ENCODE results near the gene HAT1. TPM values are rescaled to one million over a fixed set of nuclear protein-coding genes. Genes with fewer than 3 reads are reported as not detected.
"Not testable (repeated sequence)": the region's sequence is repeated elsewhere in the genome, so short reads cannot be mapped to it uniquely, and the experiment has no call there.

The HAT1 gene
- total RNA-seq, 1 donor: 39.0 TPM

GRCh38 chr2:171979103-171979502, 56.8 kb downstream of the HAT1 start:
- no peaks in the 10 kb centered on the region for H3K9me3 ChIP-seq (ENCODE audit: low read depth, low read length)
- no peak overlapping the region for H3K4me3 ChIP-seq (ENCODE audit: low read length)
- no peaks in the 10 kb centered on the region for H3K27me3 ChIP-seq (ENCODE audit: insufficient read depth, low read length)
- H3K4me1 ChIP-seq (ENCODE audit: insufficient read depth, low read length): no peaks in the 10 kb centered on the region

GRCh38 chr2:171983924-171984323, 61.7 kb downstream of the HAT1 start:
- not testable (repeated sequence) for H3K4me1 ChIP-seq (ENCODE audit: insufficient read depth, low read length); H3K4me3 ChIP-seq (ENCODE audit: low read length); H3K27me3 ChIP-seq (ENCODE audit: insufficient read depth, low read length); H3K9me3 ChIP-seq (ENCODE audit: low read depth, low read length)

- no peaks in the 10 kb centered on the region for H3K27me3 ChIP-seq (ENCODE audit: insufficient read depth, low read length)
- H3K4me1 ChIP-seq (ENCODE audit: insufficient read depth, low read length): no peaks in the 10 kb centered on the region
- H3K4me3 ChIP-seq (ENCODE audit: low read length): no peak overlapping the region
- H3K9me3 ChIP-seq (ENCODE audit: low read depth, low read length): no peaks in the 10 kb centered on the region
These were observed 62.8 kb downstream of the HAT1 start for GRCh38 chr2:171985076-171985475.

- no peak overlapping the region for H3K4me3 ChIP-seq (ENCODE audit: low read length)
- H3K27me3 ChIP-seq (ENCODE audit: insufficient read depth, low read length): no peaks in the 10 kb centered on the region
- H3K9me3 ChIP-seq (ENCODE audit: low read depth, low read length): no peaks in the 10 kb centered on the region
- H3K4me1 ChIP-seq (ENCODE audit: insufficient read depth, low read length): no peaks in the 10 kb centered on the region
These were observed 64.5 kb downstream of the HAT1 start for GRCh38 chr2:171986778-171987177.

- Histone ChIP-seq H3K4me1 (ENCODE audit: insufficient read depth, low read length) (no peaks in the 10 kb centered on the region), H3K9me3 (ENCODE audit: low read depth, low read length) (no peaks in the 10 kb centered on the region), H3K27me3 (ENCODE audit: insufficient read depth, low read length) (no peaks in the 10 kb centered on the region), H3K4me3 (ENCODE audit: low read length) (no peak overlapping the region)
These were observed 68.8 kb downstream of the HAT1 start for GRCh38 chr2:171991027-171991426.

- no peaks in the 10 kb centered on the region for H3K9me3 ChIP-seq (ENCODE audit: low read depth, low read length)
- peaks cover 14% of the 10 kb centered on the region for H3K4me1 ChIP-seq (ENCODE audit: insufficient read depth, low read length)
- H3K27me3 ChIP-seq (ENCODE audit: insufficient read depth, low read length): no peaks in the 10 kb centered on the region
- H3K4me3 ChIP-seq (ENCODE audit: low read length): no peak overlapping the region
These were observed 73.3 kb downstream of the HAT1 start for GRCh38 chr2:171995586-171995985.

GRCh38 chr2:171996021-171996420, 73.8 kb downstream of the HAT1 start:
- Histone ChIP-seq H3K4me1 (ENCODE audit: insufficient read depth, low read length) (peaks cover 14% of the 10 kb centered on the region), H3K27me3 (ENCODE audit: insufficient read depth, low read length) (no peaks in the 10 kb centered on the region), H3K9me3 (ENCODE audit: low read depth, low read length) (no peaks in the 10 kb centered on the region), H3K4me3 (ENCODE audit: low read length) (no peak overlapping the region)

- peaks cover 14% of the 10 kb centered on the region for H3K4me1 ChIP-seq (ENCODE audit: insufficient read depth, low read length)
These were observed 74.8 kb downstream of the HAT1 start for GRCh38 chr2:171997031-171997430.

GRCh38 chr2:171999161-171999560, 76.9 kb downstream of the HAT1 start:
- Histone ChIP-seq H3K4me3 (ENCODE audit: low read length) (peak overlapping the region; percentile 74), H3K9me3 (ENCODE audit: low read depth, low read length) (no peaks in the 10 kb centered on the region), H3K4me1 (ENCODE audit: insufficient read depth, low read length) (peaks cover 14% of the 10 kb centered on the region), H3K27me3 (ENCODE audit: insufficient read depth, low read length) (no peaks in the 10 kb centered on the region)

More at GRCh38 chr2:171997031-171997430, 74.8 kb downstream of the HAT1 start:
- not testable (repeated sequence) for H3K27me3 ChIP-seq (ENCODE audit: insufficient read depth, low read length); H3K9me3 ChIP-seq (ENCODE audit: low read depth, low read length); H3K4me3 ChIP-seq (ENCODE audit: low read length)

GRCh38 chr2:171999604-172000469, 77.6 kb downstream of the HAT1 start, which contains the start of gene METAP1D:
METAP1D (plus strand) TSS chr2:171999953; CDS start chr2:171999970, 17 bp downstream.
- Histone ChIP-seq H3K9me3 (ENCODE audit: low read depth, low read length) (no peaks in the 10 kb centered on the region), H3K27me3 (ENCODE audit: insufficient read depth, low read length) (no peaks in the 10 kb centered on the region), H3K4me3 (ENCODE audit: low read length) (peak within 1 kb of the TSS; percentile 74), H3K4me1 (ENCODE audit: insufficient read depth, low read length) (peaks cover 14% of the 10 kb centered on the region)

- Histone ChIP-seq H3K4me1 (ENCODE audit: insufficient read depth, low read length) (peaks cover 14% of the 10 kb centered on the region), H3K4me3 (ENCODE audit: low read length) (no peak overlapping the region), H3K27me3 (ENCODE audit: insufficient read depth, low read length) (no peaks in the 10 kb centered on the region), H3K9me3 (ENCODE audit: low read depth, low read length) (no peaks in the 10 kb centered on the region)
These were observed 78.6 kb downstream of the HAT1 start for GRCh38 chr2:172000696-172001361.

GRCh38 chr2:172007372-172007771, 85.1 kb downstream of the HAT1 start:
- Histone ChIP-seq H3K9me3 (ENCODE audit: low read depth, low read length) (no peaks in the 10 kb centered on the region), H3K4me1 (ENCODE audit: insufficient read depth, low read length) (peaks cover 22% of the 10 kb centered on the region), H3K4me3 (ENCODE audit: low read length) (no peak overlapping the region), H3K27me3 (ENCODE audit: insufficient read depth, low read length) (no peaks in the 10 kb centered on the region)

- peaks cover 37% of the 10 kb centered on the region for H3K4me1 ChIP-seq (ENCODE audit: insufficient read depth, low read length)
- H3K4me3 ChIP-seq (ENCODE audit: low read length): no peak overlapping the region
- no peaks in the 10 kb centered on the region for H3K27me3 ChIP-seq (ENCODE audit: insufficient read depth, low read length)
- no peaks in the 10 kb centered on the region for H3K9me3 ChIP-seq (ENCODE audit: low read depth, low read length)
These were observed 87.6 kb downstream of the HAT1 start for GRCh38 chr2:172009823-172010222.

- H3K4me3 ChIP-seq (ENCODE audit: low read length): no peak overlapping the region
These were observed 89.7 kb downstream of the HAT1 start for GRCh38 chr2:172011812-172012575.

More at GRCh38 chr2:172011812-172012575, 89.7 kb downstream of the HAT1 start:
- no peaks in the 10 kb centered on the region for H3K27me3 ChIP-seq (ENCODE audit: insufficient read depth, low read length)
- H3K9me3 ChIP-seq (ENCODE audit: low read depth, low read length): no peaks in the 10 kb centered on the region
- H3K4me1 ChIP-seq (ENCODE audit: insufficient read depth, low read length): peaks cover 37% of the 10 kb centered on the region

Data from mononuclear cell (primary cell).